Naive B cell (primary cell): ENCODE measurements around the gene COMMD2. TPM values are rescaled to one million over a fixed set of nuclear protein-coding genes. Genes with fewer than 3 reads are reported as not detected.

Source experiments
- ATAC-seq, 2 donors: fragments of 150-1000 bp; cut with Tn5 transposase; 2 replicates each; pipeline ENCODE4 v1.10.0; 2021; ENCODE audit warnings: low read depth in 2 of 2, mild to moderate bottlenecking in 2 of 2, moderate library complexity in 2 of 2
- DNase-seq: peaks from one replicate; pipeline ENCODE4 v3.0.0; 2022
- H3K27ac Mint-ChIP-seq, 6 donors: one replicate each; pipeline ENCODE4 v1.8.0; 2020 to 2022; ENCODE audit warnings: mild to moderate bottlenecking in 6 of 6, mixed read lengths in 6 of 6, moderate library complexity in 5 of 6, inconsistent platforms in 2 of 6
- H3K27me3 Mint-ChIP-seq, 3 donors: one replicate each; pipeline ENCODE4 v1.8.0; 2021 to 2022; ENCODE audit warnings: mixed read lengths in 3 of 3, mild to moderate bottlenecking in 1 of 3
- H3K36me3 Mint-ChIP-seq, 2 donors: one replicate each; pipeline ENCODE4 v1.8.0; 2020 to 2022; ENCODE audit warnings: mixed read lengths in 2 of 2, inconsistent platforms in 1 of 2, mild to moderate bottlenecking in 1 of 2
- H3K4me1 Mint-ChIP-seq, 3 donors: one replicate each; pipeline ENCODE4 v1.8.0; 2020 to 2022; ENCODE audit warnings: mixed read lengths in 3 of 3, inconsistent platforms in 1 of 3, mild to moderate bottlenecking in 1 of 3, moderate library complexity in 1 of 3
- H3K4me3 Mint-ChIP-seq, 8 donors: one replicate each; pipeline ENCODE4 v1.8.0; 2020 to 2022; ENCODE audit warnings: mild to moderate bottlenecking in 8 of 8, mixed read lengths in 8 of 8, moderate library complexity in 8 of 8, inconsistent platforms in 2 of 8
- H3K9me3 Mint-ChIP-seq, 7 donors: one replicate each; pipeline ENCODE4 v1.8.0; 2020 to 2022; ENCODE audit warnings: mixed read lengths in 7 of 7, mild to moderate bottlenecking in 5 of 7, inconsistent platforms in 2 of 7, moderate library complexity in 1 of 7
- polyA plus RNA-seq, 6 donors: library from polyadenylated mRNA; unstranded; fragments of 300-500 nt; fragmentation: Illumina TruSeq; gene quantifications; one replicate each; pipeline ENCODE4 v1.2.3, GENCODE V29; 2021; ENCODE audit warnings: low read depth in 6 of 6

COMMD2 gene
- polyA plus RNA-seq, 6 donors from 2014 or later, result 59.9 to 80.5 (median 71.2) TPM

GRCh38 chr3:149713730-149714654 is 38.3 kb downstream of the COMMD2 start:
- Mint-ChIP-seq H3K27ac (no peak overlapping the region), H3K27me3 (no peaks in the 10 kb centered on the region), H3K4me1 (no peaks in the 10 kb centered on the region), H3K4me3 (no peak overlapping the region), H3K9me3 (no peaks in the 10 kb centered on the region), H3K36me3 (no peaks in the 10 kb centered on the region)
- DNase-seq (no peak), ATAC-seq (no peak)

- H3K27ac Mint-ChIP-seq, result no peak overlapping the region
- H3K27me3 Mint-ChIP-seq, result no peaks in the 10 kb centered on the region
- H3K4me3 Mint-ChIP-seq, result no peak overlapping the region
- ATAC-seq (no peak), DNase-seq (no peak)
- H3K4me1 Mint-ChIP-seq, result peaks cover 0 to 1% (median 0%) of the 10 kb centered on the region in 3 donors
- H3K36me3 Mint-ChIP-seq, result no peaks in the 10 kb centered on the region
- no peaks in the 10 kb centered on the region for H3K9me3 Mint-ChIP-seq
Observed at GRCh38 chr3:149706905-149707304, 45.4 kb downstream of the COMMD2 start.

GRCh38 chr3:149705416-149705815 is 46.9 kb downstream of the COMMD2 start:
- Mint-ChIP-seq H3K36me3 (no peaks in the 10 kb centered on the region), H3K27me3 (no peaks in the 10 kb centered on the region), H3K27ac (no peak overlapping the region), H3K9me3 (peaks cover 0 to 3% (median 0%) of the 10 kb centered on the region in 7 donors), H3K4me3 (no peak overlapping the region), H3K4me1 (peaks cover 0 to 4% (median 0%) of the 10 kb centered on the region in 3 donors)
- no peak for DNase-seq
- ATAC-seq, result no peak

- no peaks in the 10 kb centered on the region for H3K27me3 Mint-ChIP-seq
- ATAC-seq (no peak), DNase-seq (no peak)
- H3K4me1 Mint-ChIP-seq, result peaks cover 0 to 4% (median 0%) of the 10 kb centered on the region in 3 donors
- H3K4me3 Mint-ChIP-seq, result peak overlapping the region in 1 of 8 donors; percentile 7
- no peak overlapping the region for H3K27ac Mint-ChIP-seq
- H3K9me3 Mint-ChIP-seq, result peaks cover 3 to 15% (median 11%) of the 10 kb centered on the region in 7 donors
- no peaks in the 10 kb centered on the region for H3K36me3 Mint-ChIP-seq
Observed at GRCh38 chr3:149703466-149703865, 48.8 kb downstream of the COMMD2 start.

GRCh38 chr3:149702691-149703441 is 49.4 kb downstream of the COMMD2 start:
- H3K4me1 Mint-ChIP-seq, result peaks cover 0 to 4% (median 0%) of the 10 kb centered on the region in 3 donors
- ATAC-seq (no peak), DNase-seq (no peak)
- no peak overlapping the region for H3K4me3 Mint-ChIP-seq
- H3K27ac Mint-ChIP-seq, result no peak overlapping the region
- peaks cover 5 to 21% (median 17%) of the 10 kb centered on the region in 7 donors for H3K9me3 Mint-ChIP-seq
- no peaks in the 10 kb centered on the region for H3K36me3 Mint-ChIP-seq
- H3K27me3 Mint-ChIP-seq, result no peaks in the 10 kb centered on the region

GRCh38 chr3:149701977-149702350 is 50.3 kb downstream of the COMMD2 start:
- ATAC-seq, result no peak
- Mint-ChIP-seq H3K27me3 (no peaks in the 10 kb centered on the region), H3K27ac (peak overlapping the region in 1 of 6 donors; percentile 10), H3K4me1 (peaks cover 0 to 4% (median 0%) of the 10 kb centered on the region in 3 donors), H3K9me3 (peaks cover 10 to 28% (median 23%) of the 10 kb centered on the region in 7 donors), H3K36me3 (no peaks in the 10 kb centered on the region), H3K4me3 (peak overlapping the region in 1 of 8 donors; percentile 69)
- DNase-seq, result no peak

- no peak for DNase-seq
- peaks cover 14 to 33% (median 27%) of the 10 kb centered on the region in 7 donors for H3K9me3 Mint-ChIP-seq
- H3K27ac Mint-ChIP-seq, result peak overlapping the region in 1 of 6 donors; percentile 43
Observed at GRCh38 chr3:149701206-149701976, 50.9 kb downstream of the COMMD2 start.

More at GRCh38 chr3:149701206-149701976, 50.9 kb downstream of the COMMD2 start:
- Mint-ChIP-seq H3K27me3 (no peaks in the 10 kb centered on the region), H3K4me1 (peaks cover 0 to 4% (median 0%) of the 10 kb centered on the region in 3 donors), H3K4me3 (no peak overlapping the region), H3K36me3 (no peaks in the 10 kb centered on the region)
- no peak for ATAC-seq

Other genes starting within 250 kb of the COMMD2 start
- gene WWTR1, start 94.5 kb downstream of the COMMD2 start, polyA plus RNA-seq, result under 1 TPM in 1 of 6 donors, not detected in 5; 0.61 TPM
- 1 to 10 TPM in 1 of 6 donors, under 1 TPM in 2, not detected in 3; 0.35 to 2.6 (median 0.71) TPM for gene ANKUB1, start 40.1 kb upstream of the COMMD2 start, polyA plus RNA-seq
- 100 to 1,000 TPM; 162 to 235 (median 220) TPM for gene RNF13, start 60.7 kb upstream of the COMMD2 start, polyA plus RNA-seq
- gene PFN2, start 218.4 kb upstream of the COMMD2 start, polyA plus RNA-seq, result 1 to 10 TPM in 5 of 6 donors, under 1 TPM in 1; 0.79 to 5.2 (median 2.1) TPM